NCI-H774 (cell line): ENCODE data around the gene LDLRAD4.

Experiments
- DNase-seq: peaks from one replicate; lab custom pipeline; 2025; lab: John Stamatoyannopoulos, UW

Gene LDLRAD4

DNA sequence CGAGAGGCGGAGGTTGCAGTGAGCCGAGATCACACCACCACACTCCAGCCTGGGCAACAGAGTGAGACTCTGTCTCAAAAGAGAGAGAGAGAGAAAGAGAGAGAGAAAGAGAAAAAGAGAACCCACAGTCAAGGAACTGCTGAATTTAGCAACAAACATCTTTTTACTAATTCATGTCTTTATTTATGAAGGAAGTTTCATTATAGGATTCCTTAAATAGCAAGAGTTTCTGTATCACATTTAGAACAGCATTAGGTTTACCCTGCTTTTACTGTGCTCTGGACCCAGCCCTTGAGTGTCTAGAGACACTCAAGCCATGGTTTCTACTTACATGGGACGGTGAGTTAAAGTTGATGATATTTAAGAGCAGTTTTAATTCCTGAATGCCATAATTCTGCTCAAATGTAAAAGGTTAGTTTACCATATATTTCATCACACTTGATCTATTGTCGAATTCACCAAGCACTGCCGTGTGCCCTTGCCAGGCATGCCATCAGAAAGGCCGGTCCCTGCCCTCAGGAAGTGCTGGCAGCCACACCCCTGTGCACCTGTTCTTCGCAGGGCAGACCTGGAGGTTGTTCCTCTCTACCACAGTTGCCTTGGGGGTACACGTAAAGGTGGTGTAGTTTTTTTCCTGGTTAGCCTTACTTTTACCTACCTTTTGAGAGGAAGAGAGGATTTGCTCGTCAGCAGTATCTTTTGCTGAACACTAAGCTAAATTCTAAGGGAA is 153.3 kb downstream of the LDLRAD4 start:
- DNase-seq: no peak

DNA sequence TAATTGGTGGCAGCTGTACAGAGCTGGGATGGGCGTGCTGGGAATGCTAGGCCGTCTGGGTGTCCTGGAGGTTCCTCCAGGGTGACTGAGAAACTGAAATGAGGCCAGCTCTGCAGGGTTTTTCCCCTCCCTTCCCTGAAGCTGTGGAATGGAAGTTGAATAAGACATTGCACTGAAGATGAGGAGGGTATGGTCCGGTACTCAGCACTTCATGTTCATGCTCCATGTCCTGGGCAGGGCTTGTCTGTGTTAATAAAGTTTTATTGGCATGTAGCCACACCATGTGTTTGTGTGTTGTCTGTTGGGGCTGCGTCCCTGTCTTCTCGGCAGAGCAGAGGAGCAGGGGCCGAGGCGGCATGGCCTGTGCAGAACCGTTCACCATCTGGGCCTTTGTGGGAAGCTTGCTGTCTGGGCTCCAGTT is 154.0 kb downstream of the LDLRAD4 start:
- no peak for DNase-seq

DNA sequence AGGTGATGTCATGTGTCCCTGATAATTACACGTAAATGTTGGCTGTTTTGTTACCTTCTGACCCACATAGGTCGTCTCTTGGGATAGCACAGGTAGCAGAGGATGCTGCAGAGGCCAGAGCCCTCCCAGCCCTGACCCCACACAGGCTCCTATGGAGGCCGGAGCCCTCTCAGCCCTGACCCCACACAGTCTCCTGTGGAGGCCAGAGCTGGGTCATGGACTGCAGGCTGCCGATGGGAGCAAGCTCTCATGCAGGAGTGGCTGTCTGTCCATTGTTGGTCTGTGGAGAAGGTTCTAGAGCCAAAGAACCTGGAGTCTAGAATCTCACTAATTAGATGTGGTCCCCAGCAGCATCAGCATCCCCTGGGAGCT is 155.5 kb downstream of the LDLRAD4 start:
- DNase-seq: no peak

DNA sequence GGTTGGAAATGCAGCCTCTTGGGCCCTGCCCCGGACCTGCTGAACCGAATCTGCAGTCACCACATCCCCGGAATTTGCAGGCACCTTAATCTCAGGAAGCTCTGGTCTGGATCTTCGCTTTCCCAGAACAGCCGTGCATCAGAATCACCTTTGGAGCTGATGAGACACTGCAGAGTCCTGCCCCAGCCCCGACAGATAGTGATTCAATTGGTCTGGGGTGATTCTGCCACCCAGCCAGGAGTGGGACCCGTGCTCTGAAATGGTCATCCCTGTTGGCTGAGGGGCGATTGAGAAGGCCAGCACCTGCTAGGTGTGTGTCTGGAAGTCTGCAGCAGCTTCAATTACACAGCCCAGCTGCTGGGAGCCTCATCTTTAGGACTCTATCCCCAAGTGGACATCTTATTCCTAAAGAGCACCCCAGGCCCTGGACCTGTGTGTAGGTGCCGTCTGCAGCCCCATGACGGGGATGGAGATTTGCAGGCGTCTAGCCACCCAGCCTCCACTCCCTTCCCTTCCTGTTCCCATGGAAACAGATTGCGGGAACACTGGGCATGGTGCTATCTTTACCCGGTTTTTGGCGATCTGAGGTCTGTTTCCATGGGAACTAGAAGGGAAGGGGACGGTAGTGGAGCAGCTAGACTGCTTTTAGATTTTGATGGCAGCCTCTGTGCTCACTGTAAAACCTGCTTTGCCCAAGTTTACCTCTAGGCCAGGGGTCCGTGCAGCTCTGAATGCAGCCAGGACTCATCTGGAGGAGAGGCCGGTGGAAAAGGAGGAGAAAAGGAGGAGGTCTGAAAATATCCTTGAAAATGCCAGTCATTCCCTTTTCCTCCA is 156.1 kb downstream of the LDLRAD4 start:
- DNase-seq: no peak

DNA sequence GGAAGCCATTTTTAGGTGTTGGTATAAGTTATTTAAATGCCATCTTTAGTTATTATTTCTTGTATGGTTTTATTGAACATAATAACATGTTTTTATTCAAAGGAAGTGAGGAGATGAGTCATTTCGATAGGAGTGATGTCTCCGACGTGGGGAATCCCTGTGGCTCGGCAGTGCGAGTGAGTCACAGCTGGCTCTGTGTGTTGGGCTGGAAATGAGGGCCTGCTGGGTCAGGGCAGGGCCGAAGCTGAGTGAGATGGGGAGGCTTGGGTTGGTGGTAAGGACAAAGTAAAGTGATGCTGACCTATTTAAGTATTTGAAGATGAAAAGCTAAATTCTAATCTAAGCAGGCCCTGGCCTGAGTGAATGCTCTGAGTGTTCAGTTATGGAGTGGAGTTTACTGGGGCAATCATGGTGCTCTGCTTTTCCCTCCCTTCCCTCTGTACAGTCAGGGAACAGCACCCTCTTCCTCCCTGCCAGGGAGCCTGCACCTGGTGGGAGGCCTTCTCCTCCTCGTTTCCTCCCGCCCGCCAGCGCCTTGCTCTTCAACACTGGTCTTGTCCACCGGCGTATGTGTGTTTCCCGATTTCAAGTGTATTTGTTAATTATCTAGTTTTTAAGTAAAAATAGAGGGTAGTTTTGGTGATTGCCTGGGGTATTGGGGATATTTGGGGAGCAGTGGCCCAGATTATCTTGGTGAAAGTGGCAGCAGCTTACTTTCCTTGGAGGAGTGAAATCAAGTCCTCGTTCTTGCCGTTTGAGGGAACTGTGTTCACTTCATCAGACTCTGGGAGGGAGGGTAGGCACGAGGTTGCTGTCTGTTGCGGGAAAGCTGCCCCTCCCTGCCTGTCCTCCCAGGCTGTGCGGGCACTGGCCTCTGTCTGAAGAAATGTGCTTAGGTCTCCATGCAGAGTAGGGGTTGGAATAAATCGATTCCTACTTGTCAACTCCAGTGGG is 157.0 kb downstream of the LDLRAD4 start:
- no peak for DNase-seq

DNA sequence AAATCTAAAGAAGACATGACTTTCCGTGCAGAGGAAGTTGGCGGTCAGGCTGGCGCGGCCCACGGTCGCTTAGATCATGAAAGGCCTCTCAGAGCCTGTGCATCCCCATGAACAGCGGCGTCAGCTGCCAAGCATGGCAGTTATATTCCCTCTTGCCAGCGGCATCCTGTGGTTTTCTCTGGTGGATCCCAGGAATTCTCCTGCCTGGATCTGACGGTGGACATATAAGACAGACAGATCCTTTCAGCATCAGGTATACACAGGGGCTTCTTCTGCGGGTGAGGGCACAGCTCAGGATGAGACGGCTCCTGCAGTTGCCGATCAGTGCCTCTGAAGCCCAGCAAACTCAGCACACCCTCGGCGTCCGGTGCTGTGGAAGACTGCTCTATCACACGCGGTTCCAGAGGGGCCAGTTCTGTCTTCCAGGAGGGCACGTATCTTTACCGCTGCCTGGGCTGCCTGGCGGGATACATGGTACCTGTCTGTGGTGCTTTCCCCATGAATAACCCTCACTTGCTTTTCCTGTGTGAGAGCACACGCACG is 157.8 kb downstream of the LDLRAD4 start:
- DNase-seq: no peak

DNA sequence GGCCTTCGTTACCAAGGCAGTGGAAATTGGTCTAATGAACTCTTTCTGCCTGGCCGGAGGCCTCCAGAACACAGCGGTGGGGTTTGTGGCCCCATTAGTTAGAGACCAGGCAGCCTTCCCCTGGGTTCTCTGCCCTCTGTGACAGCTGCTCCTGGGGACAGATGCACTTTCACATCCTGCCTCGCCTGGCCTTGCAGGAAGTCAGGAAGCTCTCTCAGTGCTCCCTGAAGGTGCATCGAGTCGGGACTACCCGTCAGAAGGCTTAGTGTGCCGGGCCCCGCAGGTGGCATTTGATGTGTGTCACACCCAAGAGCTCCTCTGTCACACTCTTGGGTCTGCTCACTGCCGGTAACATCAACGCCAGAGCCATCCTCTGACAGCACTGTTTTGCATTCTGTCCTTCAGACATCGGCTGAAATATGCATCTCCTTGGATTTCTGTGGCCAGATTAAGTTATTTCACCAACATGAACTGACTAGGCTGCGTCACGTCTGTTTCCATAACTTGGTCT is 158.3 kb downstream of the LDLRAD4 start:
- DNase-seq: no peak

DNA sequence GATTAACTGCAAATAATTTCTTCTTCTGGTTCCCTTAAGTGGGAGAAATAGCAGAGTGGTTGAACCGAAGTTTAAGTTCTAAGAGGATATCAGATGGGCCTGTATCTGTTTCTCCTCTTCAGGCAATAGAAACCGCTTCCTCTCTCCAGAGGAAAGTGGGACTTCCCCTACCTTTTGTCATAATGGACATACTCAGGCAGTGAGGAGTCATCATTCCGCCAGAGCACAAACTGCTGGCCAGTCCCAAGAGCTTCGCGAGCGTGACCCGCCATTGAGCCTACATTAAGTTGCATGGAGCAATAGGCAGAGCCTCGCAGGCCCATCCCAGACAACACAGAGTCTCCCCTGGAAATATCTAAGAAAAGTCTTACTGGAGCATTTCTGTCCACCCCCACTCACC is 158.9 kb downstream of the LDLRAD4 start:
- no peak for DNase-seq

DNA sequence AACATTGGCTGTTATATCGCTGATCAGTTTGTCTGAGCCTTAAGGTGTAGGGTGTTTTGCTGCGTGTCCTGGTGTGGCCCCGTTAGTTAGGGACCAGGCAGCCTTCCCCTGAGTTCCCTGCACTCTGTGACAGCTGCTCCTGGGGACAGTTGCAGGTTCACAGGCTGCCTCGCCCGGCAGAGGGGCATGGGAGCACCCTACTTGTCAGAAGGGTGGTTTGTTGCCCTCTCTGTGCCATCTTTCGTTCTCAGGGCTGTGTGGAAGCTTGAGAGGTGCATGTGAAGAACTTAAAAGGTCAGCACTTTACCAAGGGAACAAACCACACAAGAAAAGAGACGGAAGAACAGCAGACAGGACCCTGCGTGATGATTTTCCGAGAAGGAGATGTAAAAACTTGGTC is 159.6 kb downstream of the LDLRAD4 start:
- DNase-seq: no peak

DNA sequence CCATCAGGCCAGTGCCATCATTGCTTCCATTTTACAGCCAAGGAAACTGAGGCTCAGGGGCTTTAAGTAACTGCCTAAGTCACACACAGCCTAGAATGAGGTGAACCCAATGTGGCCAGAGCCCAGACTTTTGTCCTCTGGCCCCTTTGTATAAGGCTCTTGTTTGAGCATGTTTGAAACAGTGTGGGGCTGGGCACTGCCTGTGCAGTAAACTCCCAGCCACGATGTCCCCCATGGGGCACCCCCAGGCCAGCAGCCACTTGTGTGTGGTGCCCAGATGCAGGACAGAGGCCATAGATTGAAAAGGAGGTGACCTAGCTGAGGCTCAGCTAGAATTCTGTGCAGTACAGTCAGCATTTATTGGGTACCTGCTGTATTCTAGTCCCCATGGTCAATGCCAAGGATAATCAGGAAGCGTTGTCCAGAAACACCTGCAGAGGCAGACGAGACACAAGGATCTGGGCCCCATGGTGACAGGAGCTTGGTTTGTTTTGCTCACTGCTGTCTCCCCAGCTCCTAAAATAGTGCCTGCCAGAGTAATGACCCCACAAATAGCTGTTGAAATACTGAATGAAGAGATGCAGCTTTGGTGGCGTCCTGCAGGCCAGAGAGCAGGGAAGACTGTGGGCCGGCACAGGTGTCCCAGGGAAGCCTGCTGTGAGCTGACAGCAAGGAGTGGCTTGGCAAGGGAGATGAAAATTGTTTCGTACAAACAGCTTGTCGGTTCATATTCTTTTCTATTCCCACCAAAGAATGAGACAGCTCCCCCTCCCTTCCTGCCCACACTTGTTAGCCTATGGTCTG is 160.7 kb downstream of the LDLRAD4 start:
- no peak for DNase-seq

DNA sequence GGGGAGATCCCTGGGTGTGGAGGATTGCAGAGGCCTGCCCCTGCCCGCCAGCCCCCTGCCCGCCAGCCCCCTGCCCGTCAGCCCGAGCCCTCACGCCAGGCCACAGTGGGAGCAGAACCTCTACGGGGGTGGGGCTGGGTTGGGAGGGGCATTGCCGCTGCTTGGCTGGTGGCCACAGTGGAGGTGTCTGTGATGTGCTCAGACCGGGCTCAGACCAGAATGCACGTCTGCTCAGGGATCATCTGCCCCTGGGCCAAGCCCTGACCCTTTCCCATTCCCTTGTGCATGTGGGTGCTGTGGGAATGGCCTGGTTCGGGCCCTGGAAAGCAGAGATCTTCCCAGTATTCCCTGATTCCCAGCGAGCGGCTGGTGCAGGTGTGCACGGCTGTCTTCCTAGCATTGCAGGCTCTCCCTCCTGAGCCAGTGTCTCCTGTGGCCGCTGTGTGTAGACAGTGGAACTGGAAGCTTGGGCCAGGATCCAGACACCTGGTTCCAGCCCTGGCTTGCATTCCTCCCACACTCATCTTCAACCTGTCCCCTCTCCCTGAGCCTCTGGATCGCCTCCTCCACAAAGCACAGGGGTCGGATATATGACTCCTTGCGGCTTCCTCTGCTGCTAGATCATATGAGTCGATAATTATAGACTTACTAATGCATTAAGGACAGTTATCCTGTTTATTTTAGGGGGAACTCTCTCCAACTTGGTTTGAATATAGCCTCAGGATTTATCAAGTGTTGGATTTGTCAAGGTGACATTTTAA is 161.6 kb downstream of the LDLRAD4 start:
- DNase-seq: no peak

DNA sequence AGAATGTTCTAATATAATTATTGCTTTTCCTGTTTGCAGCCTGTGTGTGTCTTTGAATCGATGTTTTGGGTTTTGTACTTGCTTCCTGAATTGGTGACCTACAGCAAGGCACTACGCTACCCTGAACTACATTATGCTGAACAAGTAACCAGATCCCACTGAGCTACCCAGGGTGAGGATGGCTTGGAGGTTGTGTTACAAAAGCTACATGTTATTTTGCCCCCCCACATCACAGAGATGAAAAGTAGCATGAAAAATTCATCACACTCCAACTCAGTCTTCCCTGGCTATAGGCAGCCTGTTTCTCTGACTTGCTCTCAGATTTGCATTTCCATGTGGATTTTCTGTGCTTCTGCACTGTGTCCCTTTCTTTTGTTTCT is 162.1 kb downstream of the LDLRAD4 start:
- no peak for DNase-seq

DNA sequence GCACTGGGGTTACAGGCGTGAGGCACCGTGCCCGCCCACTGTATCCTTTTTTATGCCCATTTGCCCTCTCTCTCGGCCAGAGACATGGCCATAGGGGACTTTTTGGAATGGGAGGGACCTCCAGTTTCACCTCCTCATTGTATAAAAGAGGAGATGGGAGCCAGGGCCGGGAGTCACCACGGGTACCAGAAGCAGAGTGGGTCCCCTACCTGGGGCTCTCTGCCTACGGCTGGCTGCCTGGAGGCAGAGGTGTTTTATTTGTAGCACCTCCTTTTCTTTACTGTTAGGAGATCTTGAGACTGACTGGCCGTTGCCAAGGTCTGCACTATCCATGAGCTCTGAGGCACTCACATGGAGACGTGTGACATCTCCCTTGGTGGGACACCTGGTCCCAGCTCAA is 162.8 kb downstream of the LDLRAD4 start:
- no peak for DNase-seq

DNA sequence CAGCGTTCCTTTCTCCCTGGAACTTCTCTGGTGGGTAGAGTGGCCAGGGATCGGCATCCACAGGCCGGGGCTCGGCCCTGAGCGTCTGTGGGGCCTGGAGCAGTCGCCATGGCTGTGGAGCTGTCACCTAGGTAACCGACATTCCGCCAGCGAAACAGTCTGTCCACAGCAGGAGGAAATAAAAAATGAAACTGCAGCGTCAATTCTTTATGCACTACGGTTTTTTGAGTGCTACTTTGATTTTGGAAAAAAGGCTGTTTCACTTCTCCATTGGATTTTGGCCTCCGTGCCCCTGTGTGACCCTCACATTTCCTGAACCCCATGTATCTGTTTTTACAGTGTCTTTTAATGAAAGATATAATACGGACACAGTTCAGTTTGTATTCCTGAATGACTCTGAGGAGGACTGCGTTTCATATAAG is 163.4 kb downstream of the LDLRAD4 start:
- DNase-seq: peak; percentile 34

DNA sequence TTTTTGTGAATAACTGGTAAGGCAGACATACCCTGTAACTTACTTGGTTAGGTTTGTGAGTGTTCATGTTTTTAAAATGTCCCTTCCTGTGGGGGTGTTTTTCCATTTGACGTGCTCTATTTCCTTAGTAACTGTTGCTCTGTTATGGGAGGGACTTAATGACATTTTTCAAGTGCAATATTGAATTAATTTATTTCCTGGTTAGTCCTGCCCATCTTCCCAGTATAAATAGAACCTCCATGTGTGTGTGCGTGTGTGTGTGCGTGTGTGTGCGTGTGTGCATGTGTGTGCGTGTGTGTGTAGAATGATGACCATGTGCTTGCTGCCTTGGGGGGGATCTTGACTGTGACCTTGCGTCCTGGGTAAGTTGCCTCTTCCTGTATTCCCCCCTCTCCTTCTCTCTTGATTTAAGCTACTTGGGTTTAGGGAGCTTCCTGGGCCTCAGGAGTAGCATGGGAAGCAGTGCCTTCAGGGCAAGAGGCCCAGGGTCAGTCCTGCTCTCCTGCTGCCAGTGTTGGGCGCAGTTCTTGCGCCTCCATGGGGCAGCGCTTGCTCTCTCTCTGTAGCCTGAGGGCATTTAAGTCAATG is 163.9 kb downstream of the LDLRAD4 start:
- DNase-seq: peak; percentile 53

DNA sequence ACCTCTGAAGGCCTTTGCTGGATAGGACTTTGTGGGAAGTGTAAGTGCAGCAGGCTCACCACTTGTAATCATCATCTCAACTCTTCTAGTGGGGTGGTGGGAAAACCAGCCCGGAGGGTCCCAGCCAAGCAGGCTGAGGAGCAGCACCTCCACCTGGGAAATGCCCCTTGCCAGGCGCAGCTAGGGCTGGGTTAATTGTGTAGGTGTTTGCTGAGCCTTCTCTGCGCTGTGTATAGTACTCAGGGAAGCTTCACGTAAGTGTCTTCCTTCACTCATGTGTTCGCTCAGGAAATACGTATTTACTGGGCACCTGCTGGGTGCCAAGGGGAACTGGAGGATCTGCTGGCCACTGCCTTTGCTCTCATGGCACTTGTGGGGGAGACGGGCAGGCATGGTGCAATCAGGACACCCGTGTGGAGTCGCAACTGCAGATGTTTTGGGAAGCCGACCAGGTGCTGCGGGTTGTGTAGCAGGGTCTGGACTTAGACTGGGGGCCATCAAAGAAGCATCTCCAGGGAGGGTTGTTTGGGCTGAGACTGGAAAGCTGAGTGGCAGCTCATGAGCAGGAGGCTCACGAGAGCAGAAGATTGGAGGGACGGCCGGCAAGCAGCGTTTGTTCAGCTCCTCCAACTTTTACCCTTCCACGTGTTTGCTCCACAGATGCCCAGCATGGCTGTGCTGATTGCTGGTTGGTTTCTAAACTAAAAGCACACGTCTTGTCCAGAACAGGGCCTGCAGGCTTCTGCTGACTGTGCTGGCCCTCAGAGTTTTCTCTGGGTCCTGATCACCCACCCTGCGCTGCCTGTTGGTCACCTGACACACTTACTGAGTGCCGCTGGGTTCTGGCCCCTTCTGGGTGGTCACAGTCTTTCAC is 164.6 kb downstream of the LDLRAD4 start:
- no peak for DNase-seq

DNA sequence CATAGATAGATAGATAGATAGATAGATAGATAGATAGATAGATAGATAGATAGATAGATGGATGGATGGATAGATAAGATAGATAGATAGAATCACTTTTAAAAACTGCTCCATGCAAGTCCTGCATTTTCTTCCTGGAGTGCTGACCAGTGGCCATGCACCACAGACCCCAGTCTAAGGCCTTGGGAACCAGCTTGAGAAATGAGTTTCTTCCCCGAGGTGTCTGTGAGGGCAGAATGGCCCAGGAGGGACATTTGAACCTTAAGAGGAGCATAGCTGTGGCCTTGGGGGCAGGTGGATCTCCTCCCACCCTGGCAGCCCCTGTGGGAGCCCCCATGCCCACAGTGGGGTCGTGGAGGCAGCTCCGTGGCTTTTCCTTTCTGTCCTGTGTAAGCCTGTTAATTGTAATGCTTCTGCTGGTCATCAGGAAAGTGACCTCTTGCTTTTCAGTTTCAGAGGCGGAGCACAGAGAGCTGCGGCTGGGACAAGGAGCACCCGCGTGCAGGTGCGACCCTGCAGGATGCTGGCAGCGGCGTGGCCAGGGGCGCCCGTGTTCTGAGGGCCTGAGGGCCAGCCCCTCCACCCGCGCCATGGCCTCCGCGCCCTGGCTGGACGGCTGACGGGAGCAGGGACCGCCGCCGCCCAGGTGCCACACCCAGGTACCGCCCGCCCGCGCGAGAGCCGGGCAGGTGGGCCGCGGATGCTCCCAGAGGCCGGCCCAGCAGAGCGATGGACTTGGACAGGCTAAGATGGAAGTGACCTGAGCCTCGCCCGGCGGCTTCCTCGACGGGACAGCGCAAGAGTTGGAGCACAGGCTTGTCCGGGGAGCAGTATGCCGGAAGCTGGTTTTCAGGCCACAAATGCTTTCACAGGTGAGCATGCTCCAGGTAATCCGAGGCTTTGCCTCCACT is 168.6 kb downstream of the LDLRAD4 start:
- no peak for DNase-seq
